Measurements from ENCODE around the gene TEX30.

DNA sequence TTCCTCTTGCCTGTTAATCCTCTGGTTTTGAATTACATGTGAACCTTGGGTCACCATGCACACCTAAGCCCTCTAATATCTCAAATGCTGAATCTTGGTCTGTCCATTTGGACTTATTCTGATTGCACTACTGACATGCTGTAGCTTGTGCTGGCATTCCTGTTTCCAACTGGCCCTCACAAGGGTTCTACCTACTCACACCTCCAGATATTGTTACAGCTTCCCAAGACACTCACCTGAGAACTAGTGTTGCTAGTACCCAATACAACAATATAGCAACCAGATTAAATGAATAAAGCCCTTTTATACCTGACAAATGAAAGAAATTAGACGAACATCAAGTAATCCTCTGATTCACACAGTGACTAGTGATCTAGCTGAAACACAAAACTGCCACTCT is 16.6 kb downstream of the TEX30 start:
- TF ChIP-seq, protein P1, sequence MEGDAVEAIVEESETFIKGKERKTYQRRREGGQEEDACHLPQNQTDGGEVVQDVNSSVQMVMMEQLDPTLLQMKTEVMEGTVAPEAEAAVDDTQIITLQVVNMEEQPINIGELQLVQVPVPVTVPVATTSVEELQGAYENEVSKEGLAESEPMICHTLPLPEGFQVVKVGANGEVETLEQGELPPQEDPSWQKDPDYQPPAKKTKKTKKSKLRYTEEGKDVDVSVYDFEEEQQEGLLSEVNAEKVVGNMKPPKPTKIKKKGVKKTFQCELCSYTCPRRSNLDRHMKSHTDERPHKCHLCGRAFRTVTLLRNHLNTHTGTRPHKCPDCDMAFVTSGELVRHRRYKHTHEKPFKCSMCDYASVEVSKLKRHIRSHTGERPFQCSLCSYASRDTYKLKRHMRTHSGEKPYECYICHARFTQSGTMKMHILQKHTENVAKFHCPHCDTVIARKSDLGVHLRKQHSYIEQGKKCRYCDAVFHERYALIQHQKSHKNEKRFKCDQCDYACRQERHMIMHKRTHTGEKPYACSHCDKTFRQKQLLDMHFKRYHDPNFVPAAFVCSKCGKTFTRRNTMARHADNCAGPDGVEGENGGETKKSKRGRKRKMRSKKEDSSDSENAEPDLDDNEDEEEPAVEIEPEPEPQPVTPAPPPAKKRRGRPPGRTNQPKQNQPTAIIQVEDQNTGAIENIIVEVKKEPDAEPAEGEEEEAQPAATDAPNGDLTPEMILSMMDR (IDR thresholded peaks at IDR 0.05), result no peak
- no peak for TF ChIP-seq ZFX (IDR thresholded peaks at IDR 0.05; ENCODE audit: borderline replicate concordance)

Data from 22Rv1 (cell line).